ENCODE data around the gene NOL9.

DNA sequence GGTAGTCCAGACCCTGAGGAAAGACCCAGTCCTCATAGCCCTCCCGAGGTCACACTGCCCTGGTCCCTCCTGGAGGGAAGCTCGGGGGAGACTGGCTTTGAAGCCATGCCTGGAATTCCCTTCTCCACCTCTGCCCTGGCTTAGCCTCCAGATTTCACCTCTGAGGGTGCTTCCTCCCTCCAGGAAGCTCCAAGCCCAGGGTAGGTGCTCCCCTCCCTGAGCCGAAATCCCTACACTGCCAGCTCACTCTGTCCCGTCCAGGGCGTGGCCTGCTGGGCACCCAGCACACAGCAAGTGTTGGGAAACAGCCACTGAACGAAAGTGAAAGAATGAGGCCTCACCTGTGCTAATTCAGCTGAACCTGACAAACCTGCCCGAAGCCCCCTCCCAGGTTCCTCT, 82.3 kb downstream of the NOL9 start:
- TF ChIP-seq, protein P1, sequence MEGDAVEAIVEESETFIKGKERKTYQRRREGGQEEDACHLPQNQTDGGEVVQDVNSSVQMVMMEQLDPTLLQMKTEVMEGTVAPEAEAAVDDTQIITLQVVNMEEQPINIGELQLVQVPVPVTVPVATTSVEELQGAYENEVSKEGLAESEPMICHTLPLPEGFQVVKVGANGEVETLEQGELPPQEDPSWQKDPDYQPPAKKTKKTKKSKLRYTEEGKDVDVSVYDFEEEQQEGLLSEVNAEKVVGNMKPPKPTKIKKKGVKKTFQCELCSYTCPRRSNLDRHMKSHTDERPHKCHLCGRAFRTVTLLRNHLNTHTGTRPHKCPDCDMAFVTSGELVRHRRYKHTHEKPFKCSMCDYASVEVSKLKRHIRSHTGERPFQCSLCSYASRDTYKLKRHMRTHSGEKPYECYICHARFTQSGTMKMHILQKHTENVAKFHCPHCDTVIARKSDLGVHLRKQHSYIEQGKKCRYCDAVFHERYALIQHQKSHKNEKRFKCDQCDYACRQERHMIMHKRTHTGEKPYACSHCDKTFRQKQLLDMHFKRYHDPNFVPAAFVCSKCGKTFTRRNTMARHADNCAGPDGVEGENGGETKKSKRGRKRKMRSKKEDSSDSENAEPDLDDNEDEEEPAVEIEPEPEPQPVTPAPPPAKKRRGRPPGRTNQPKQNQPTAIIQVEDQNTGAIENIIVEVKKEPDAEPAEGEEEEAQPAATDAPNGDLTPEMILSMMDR (conservative IDR thresholded peaks at IDR 0.05 in 1 of 2, IDR thresholded peaks at IDR 0.05 in 1 of 2; ENCODE audit: extremely low read depth in 1 of 2, insufficient read depth in 1 of 2, low read depth in 1 of 2, low read length in 2 of 2), result no peak
- no peak for TF ChIP-seq EZH2 (IDR thresholded peaks at IDR 0.05; ENCODE audit: borderline replicate concordance, low read length)

Measured in mammary epithelial cell (primary cell).